ENCODE results near the gene ADISSP.

DNA sequence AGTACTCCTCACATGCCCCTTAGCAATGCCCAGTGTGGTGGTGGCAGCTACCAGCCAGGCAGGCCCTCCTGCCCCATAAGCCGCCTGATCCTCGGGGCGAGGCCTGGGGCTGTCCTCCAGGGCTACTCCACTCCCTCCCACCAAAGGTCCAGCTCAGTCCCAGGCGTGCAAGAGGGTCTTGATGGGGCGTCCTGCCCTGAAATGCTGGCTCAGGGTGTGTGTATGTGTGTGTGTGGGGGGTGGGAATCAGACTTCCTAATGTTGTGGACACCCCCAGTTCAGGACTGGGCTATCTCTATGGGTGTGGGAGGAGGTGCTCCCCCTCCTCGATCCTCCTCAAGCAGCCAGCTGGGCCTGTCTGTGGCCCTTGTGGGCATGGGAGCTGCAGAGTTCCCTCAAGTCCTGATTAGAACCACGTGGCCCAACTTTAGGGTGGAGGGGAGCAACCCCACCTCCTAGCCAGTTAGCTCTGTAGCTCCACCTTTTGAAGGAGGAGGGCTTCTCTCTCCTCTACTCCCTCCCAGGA lies 27.6 kb downstream of the ADISSP start:
- no peak for TF ChIP-seq ETV6 (IDR thresholded peaks at IDR 0.05; ENCODE audit: borderline replicate concordance in 1 of 2, low read depth in 2 of 2, low read length in 1 of 2)
- no peak for TF ChIP-seq ETV6 (CRISPR knock-in tag; IDR thresholded peaks at IDR 0.05; ENCODE audit: borderline replicate concordance)
- TF ChIP-seq NFATC3 (IDR thresholded peaks at IDR 0.05) = no peak

Data from K562 (cell line).